Hepatocyte (in vitro differentiated cells): ENCODE data around the gene TNFSF15. TPM values are rescaled to one million over a fixed set of nuclear protein-coding genes. Genes with fewer than 3 reads are reported as not detected.

Source experiments
- DNase-seq: peaks from one replicate; pipeline ENCODE4 v3.0.0-alpha.2; 2016; ENCODE audit warnings: low spot score
- H2AFZ ChIP-seq: fragments of 200-600 bp; sonication (generic); 2 replicates; pipeline ENCODE4 v1.6.0; 2016; ENCODE audit warnings: antibody characterized with exemption, mild to moderate bottlenecking
- H3K27ac ChIP-seq: fragments of 200-600 bp; sonication (generic); 2 replicates; pipeline ENCODE4 v1.5.1; 2016; ENCODE audit warnings: mild to moderate bottlenecking
- H3K27me3 ChIP-seq: fragments of 200-600 bp; sonication (generic); 2 replicates; pipeline ENCODE4 v1.6.1; 2016
- H3K36me3 ChIP-seq: fragments of 200-600 bp; sonication (generic); replicated peaks from 2 replicates; pipeline ENCODE4 v1.5.1; 2016; ENCODE audit warnings: low read depth; ENCODE audit not compliant: insufficient read depth
- H3K4me1 ChIP-seq: fragments of 200-600 bp; sonication (generic); 2 replicates; pipeline ENCODE4 v1.5.1; 2016; ENCODE audit warnings: mild to moderate bottlenecking, moderate library complexity; ENCODE audit not compliant: insufficient read depth
- H3K4me2 ChIP-seq: fragments of 200-600 bp; sonication (generic); 2 replicates; pipeline ENCODE4 v1.6.0; 2016
- H3K4me3 ChIP-seq: fragments of 200-600 bp; sonication (generic); 2 replicates; pipeline ENCODE4 v1.5.1; 2016; ENCODE audit warnings: mild to moderate bottlenecking
- H3K79me2 ChIP-seq: fragments of 200-600 bp; sonication (generic); 2 replicates; pipeline ENCODE4 v1.6.0; 2017; ENCODE audit warnings: mild to moderate bottlenecking
- H3K9me2 ChIP-seq: fragments of 200-600 bp; sonication (generic); replicated peaks from 2 replicates; pipeline ENCODE4 v1.6.0; 2017; ENCODE audit warnings: mild to moderate bottlenecking; ENCODE audit not compliant: insufficient read depth
- H3K9me3 ChIP-seq: fragments of 200-600 bp; sonication (generic); 2 replicates; pipeline ENCODE4 v1.5.1; 2016; ENCODE audit warnings: low read depth, mild to moderate bottlenecking
- H4K20me1 ChIP-seq: fragments of 200-600 bp; sonication (generic); 2 replicates; pipeline ENCODE4 v1.6.0; 2016; ENCODE audit warnings: mild to moderate bottlenecking; ENCODE audit not compliant: insufficient read depth, poor library complexity, severe bottlenecking
- CTCF ChIP-seq: fragments of 200-600 bp; sonication (generic); IDR thresholded peaks from 2 replicates; pipeline ENCODE4 v1.5.1; 2016; ENCODE audit warnings: antibody characterized with exemption, mild to moderate bottlenecking; ENCODE audit not compliant: poor library complexity
- EZH2 ChIP-seq: fragments of 200-600 bp; sonication (generic); IDR thresholded peaks from 2 replicates; pipeline ENCODE4 v1.6.1; 2016; ENCODE audit warnings: antibody characterized with exemption, mild to moderate bottlenecking, borderline replicate concordance
- EZH2phosphoT487 ChIP-seq: fragments of 200-600 bp; sonication (generic); IDR thresholded peaks from one replicate; pipeline ENCODE4 v1.6.1; 2018; ENCODE audit warnings: antibody characterized with exemption, mild to moderate bottlenecking, low read depth, moderate library complexity; ENCODE audit not compliant: unreplicated experiment, severe bottlenecking
- WGBS: methylation state at CpG from one replicate; pipeline ENCODE4 v1.1.6; 2016; ENCODE audit warnings: low lambda C conversion rate; ENCODE audit errors: missing lambda C conversion rate; 5-methylcytosine and 5-hydroxymethylcytosine counted together
- polyA plus RNA-seq: library from polyadenylated mRNA; unstranded; fragments of >200 nt; fragmentation: Nextera tagmentation; extraction: Ambion mirVana; gene quantifications from 2 replicates; pipeline ENCODE4 v1.2.1, GENCODE V29; 2016
- total RNA-seq: library from RNA; depleted of rRNA; stranded (reverse); fragments of >200 nt; gene quantifications from 2 replicates; pipeline ENCODE4 v1.2.3, GENCODE V29; 2014

The TNFSF15 gene
- total and polyA plus RNA-seq, 2 experiments from 2014 or later = 3.3 to 8.5 TPM

- Histone ChIP-seq H3K79me2 (no peaks in the 10 kb centered on the region), H3K9me2 (no peaks in the 10 kb centered on the region), H4K20me1 (no peaks in the 10 kb centered on the region), H3K4me1 (no peaks in the 10 kb centered on the region), H3K9me3 (no peaks in the 10 kb centered on the region), H3K4me3 (no peak overlapping the region), H3K4me2 (no peak overlapping the region), H3K27me3 (no peaks in the 10 kb centered on the region), H2AFZ (no peak overlapping the region), H3K36me3 (no peaks in the 10 kb centered on the region), H3K27ac (peak overlapping the region; percentile 35)
- WGBS = 52% methylated on average over 4 of the region's 4 CpGs
- no peak for TF ChIP-seq CTCF
- TF ChIP-seq EZH2phosphoT487 = no peak
- TF ChIP-seq EZH2 = no peak
- peak; percentile 62 for DNase-seq
Measured at GRCh38 chr9:114779352-114779845, 26.4 kb downstream of the TNFSF15 start.

DNA sequence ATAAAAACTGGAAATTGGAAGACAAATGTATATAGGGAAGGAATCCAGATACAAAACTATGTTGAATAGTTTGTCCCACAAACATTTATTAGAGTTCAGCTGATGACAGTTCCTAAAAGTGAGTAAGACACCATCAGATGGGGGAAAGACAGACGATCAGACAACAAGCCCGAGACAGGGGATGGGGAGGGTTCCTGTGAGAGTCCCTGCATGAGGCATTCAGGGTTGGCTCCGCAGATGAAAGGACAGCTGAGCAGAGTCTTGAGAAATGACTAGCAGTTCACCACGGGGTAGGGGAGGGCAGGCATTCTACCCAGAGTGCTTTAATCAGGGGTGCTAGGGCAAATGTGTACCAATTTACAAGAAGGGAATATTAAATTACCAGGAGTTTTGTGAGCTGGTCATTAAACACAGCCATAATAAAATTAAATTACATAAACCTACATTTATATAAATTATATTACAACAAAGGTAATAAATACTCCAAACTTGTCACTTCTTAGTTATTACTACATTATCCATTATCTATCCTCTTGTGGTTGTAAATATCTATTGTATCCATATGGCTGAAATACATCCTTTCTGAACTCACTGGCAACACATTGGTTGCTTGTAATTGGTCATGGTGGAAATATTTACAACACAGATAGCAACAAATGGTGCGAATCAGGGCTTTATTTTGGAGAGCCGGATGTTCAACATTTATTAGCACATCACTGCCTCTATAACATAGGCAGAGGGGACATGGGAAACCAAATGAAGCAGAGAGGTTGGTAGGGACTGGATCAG lies 27.8 kb downstream of the TNFSF15 start:
- H3K27ac ChIP-seq = no peak overlapping the region
- no peak for DNase-seq

GRCh38 chr9:114776683-114777399 lies 29.0 kb downstream of the TNFSF15 start:
- H3K9me2 ChIP-seq = no peaks in the 10 kb centered on the region
- no peak overlapping the region for H3K4me2 ChIP-seq
- H3K27me3 ChIP-seq = no peaks in the 10 kb centered on the region
- H2AFZ ChIP-seq = no peak overlapping the region
- H3K27ac ChIP-seq = no peak overlapping the region
- no peak for DNase-seq
- whole genome bisulfite sequencing = 95% methylated on average over 6 of the region's 6 CpGs
- H4K20me1 ChIP-seq = no peaks in the 10 kb centered on the region
- H3K4me3 ChIP-seq = no peak overlapping the region
- H3K79me2 ChIP-seq = no peaks in the 10 kb centered on the region
- no peaks in the 10 kb centered on the region for H3K4me1 ChIP-seq
- no peaks in the 10 kb centered on the region for H3K36me3 ChIP-seq
- H3K9me3 ChIP-seq = no peaks in the 10 kb centered on the region
- no peak for TF ChIP-seq EZH2phosphoT487
- no peak for TF ChIP-seq CTCF
- no peak for TF ChIP-seq EZH2

More for the DNA sequence above, 27.8 kb downstream of the TNFSF15 start:
- Histone ChIP-seq H4K20me1 (no peaks in the 10 kb centered on the region), H3K27me3 (no peaks in the 10 kb centered on the region), H3K9me2 (no peaks in the 10 kb centered on the region), H3K9me3 (no peaks in the 10 kb centered on the region), H3K4me1 (no peaks in the 10 kb centered on the region), H3K36me3 (no peaks in the 10 kb centered on the region), H3K4me2 (no peak overlapping the region), H3K4me3 (no peak overlapping the region), H3K79me2 (no peaks in the 10 kb centered on the region), H2AFZ (no peak overlapping the region)
- 58% methylated on average over 6 of the region's 6 CpGs for WGBS
- TF ChIP-seq CTCF (no peak), EZH2 (no peak), EZH2phosphoT487 (no peak)
